B cell (primary cell): ENCODE measurements around the gene LDHB.

ENCODE experiments used
- EZH2 ChIP-seq: IDR thresholded peaks from 2 replicates; pipeline ENCODE4 v1.6.1; 2012; ENCODE audit warnings: borderline replicate concordance, low read depth, mild to moderate bottlenecking, moderate library complexity, low read length; ENCODE audit not compliant: insufficient read depth, poor library complexity, severe bottlenecking
- TF ChIP-seq, protein P1 (sequence below): fragments of 200-600 bp; IDR thresholded peaks from one replicate; pipeline ENCODE4 v1.8.0; 2022; ENCODE audit warnings: antibody characterized with exemption, mild to moderate bottlenecking

DNA sequence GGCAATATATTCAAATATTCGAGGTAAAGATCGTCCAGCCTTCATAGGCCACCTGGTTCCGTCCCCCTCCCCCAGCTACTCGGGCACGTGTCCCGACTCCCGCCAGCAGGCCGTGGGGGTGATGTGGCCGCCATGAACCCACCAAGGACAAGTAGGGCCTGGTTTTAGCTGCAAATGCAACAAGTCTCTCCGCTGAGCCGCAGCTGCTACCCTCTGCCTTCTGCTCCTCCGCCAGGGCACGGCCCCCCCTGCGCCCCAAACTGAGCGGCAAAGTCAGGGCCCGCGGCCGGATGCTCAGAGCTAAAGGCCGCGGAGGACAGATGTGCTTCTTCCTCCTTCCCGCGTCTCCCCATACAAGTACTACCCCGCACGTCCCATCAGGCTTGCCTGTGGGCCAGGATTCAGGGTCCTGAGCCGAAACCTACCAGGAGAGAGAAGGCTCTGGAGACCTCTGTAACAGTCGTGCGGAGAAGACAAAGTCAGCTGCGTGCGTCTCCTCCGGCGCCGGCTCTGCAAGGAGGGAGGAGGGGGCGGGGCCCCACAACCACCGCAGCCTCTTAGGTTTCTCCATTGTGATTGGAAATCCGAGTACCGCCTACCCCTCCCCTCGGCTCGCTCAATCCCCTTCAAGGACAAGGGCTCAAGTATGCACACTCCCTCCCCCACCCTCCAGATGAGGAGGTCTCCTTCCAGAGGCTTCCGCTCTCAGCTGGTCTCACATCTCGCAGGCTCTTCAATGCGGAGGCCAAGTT, at the start of gene LDHB:
- TF ChIP-seq, protein P1, sequence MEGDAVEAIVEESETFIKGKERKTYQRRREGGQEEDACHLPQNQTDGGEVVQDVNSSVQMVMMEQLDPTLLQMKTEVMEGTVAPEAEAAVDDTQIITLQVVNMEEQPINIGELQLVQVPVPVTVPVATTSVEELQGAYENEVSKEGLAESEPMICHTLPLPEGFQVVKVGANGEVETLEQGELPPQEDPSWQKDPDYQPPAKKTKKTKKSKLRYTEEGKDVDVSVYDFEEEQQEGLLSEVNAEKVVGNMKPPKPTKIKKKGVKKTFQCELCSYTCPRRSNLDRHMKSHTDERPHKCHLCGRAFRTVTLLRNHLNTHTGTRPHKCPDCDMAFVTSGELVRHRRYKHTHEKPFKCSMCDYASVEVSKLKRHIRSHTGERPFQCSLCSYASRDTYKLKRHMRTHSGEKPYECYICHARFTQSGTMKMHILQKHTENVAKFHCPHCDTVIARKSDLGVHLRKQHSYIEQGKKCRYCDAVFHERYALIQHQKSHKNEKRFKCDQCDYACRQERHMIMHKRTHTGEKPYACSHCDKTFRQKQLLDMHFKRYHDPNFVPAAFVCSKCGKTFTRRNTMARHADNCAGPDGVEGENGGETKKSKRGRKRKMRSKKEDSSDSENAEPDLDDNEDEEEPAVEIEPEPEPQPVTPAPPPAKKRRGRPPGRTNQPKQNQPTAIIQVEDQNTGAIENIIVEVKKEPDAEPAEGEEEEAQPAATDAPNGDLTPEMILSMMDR, result no peak
- no peak for TF ChIP-seq EZH2
